Thyroid gland (tissue), 4 donors: ENCODE data around the gene PIANP.

ENCODE experiments used
- CTCF ChIP-seq, 6 experiments: fragments of 200-600 bp in 3 of 6; fragments of 450-650 bp in 3 of 6; sonication (generic) in 3 of 6; IDR thresholded peaks; one replicate each; pipeline ENCODE4 v1.5.1; 2016 to 2019; ENCODE audit warnings: antibody characterized with exemption in 6 of 6, mild to moderate bottlenecking in 2 of 6, inconsistent platforms in 1 of 6, moderate library complexity in 1 of 6
- POLR2A ChIP-seq, 2 donors: fragments of 450-650 bp; IDR thresholded peaks; one replicate each; pipeline ENCODE4 v1.6.1; 2017; ENCODE audit warnings: antibody characterized with exemption in 2 of 2, mild to moderate bottlenecking in 2 of 2, moderate library complexity in 1 of 2

- no peak for TF ChIP-seq POLR2A (IDR thresholded peaks at IDR 0.05)
- TF ChIP-seq CTCF (IDR thresholded peaks at IDR 0.05): no peak
Measured at GRCh38 chr12:6701078-6701768, 608 bp upstream of the PIANP start.
